ENCODE data around the gene REPIN1.
A peak's percentile ranks its signal among the peaks of the same experiment; 100 is the strongest.

DNA sequence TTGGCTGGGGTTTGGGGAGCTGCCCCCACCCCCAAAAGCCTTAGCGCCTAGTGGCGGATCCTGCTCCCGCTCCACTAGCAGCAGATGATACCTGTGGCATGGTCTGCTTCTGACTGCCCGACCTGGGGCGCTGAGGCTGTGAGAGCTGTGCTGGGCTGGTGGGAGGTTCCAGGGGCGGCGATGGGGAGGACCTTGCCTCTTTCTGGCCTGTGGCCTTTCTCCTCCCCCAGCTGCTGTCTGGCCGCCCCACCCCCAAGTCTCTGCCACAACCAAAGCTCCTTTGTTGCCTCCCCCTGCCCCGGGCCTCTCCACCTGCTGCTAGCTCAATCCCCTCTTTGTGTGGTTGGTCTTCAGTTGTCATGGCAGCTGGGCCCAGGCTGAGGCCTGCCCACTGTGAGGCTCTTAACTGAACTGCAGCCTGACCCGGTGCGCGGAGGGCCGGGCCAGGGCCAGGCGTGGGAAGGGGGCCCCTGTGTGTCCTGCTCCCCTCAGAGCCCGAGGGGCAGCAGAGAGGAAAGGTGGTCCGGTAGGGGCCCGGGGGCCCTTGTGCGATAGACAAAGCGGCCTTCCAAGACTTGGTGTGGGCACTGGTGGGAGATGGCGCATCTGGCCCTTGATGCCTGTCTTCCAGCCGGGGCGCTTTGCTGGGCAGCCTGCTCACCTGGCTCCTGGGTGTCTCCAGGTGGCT is 15.2 kb downstream of the REPIN1 start:
- no peak for TF ChIP-seq BACH1 (tag; IDR thresholded peaks at IDR 0.05)
- TF ChIP-seq NFYB (IDR thresholded peaks at IDR 0.05; ENCODE audit: extremely low read depth, insufficient read length) = no peak
- TF ChIP-seq, protein P1, sequence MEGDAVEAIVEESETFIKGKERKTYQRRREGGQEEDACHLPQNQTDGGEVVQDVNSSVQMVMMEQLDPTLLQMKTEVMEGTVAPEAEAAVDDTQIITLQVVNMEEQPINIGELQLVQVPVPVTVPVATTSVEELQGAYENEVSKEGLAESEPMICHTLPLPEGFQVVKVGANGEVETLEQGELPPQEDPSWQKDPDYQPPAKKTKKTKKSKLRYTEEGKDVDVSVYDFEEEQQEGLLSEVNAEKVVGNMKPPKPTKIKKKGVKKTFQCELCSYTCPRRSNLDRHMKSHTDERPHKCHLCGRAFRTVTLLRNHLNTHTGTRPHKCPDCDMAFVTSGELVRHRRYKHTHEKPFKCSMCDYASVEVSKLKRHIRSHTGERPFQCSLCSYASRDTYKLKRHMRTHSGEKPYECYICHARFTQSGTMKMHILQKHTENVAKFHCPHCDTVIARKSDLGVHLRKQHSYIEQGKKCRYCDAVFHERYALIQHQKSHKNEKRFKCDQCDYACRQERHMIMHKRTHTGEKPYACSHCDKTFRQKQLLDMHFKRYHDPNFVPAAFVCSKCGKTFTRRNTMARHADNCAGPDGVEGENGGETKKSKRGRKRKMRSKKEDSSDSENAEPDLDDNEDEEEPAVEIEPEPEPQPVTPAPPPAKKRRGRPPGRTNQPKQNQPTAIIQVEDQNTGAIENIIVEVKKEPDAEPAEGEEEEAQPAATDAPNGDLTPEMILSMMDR (IDR thresholded peaks at IDR 0.05 in 2 of 3, conservative IDR thresholded peaks at IDR 0.05 in 1 of 3; ENCODE audit: insufficient read depth in 2 of 3, low read depth in 1 of 3, low read length in 3 of 3) = no peak
- TF ChIP-seq GATA2 (CRISPR knock-in tag; IDR thresholded peaks at IDR 0.05) = no peak
- no peak for TF ChIP-seq CEBPB (tag; IDR thresholded peaks at IDR 0.05)
- TF ChIP-seq SMARCA5 (IDR thresholded peaks at IDR 0.05) = no peak
- TF ChIP-seq, protein P2, sequence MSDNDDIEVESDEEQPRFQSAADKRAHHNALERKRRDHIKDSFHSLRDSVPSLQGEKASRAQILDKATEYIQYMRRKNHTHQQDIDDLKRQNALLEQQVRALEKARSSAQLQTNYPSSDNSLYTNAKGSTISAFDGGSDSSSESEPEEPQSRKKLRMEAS (CRISPR knock-in tag; IDR thresholded peaks at IDR 0.05) = 0 out of 2 replicates have a peak, but pooled peaks have one; percentile 12
- no peak for TF ChIP-seq POLR2AphosphoS2 (IDR thresholded peaks at IDR 0.05; ENCODE audit: low read length)

Data from K562 (cell line).